WTC11 (cell line): Measurements from ENCODE around the gene ZNF629. TPM values are rescaled to one million over a fixed set of nuclear protein-coding genes. Genes with fewer than 3 reads are reported as not detected.

Experiments
- ATAC-seq: fragments of 200-7000 bp; cut with Tn5 transposase; 2 replicates; pipeline ENCODE4 v1.10.0; 2021; ENCODE audit warnings: mild to moderate bottlenecking, moderate library complexity
- CTCF ChIA-PET: fragments of 300-600 bp; sonication (Branson Sonifier 250); formaldehyde crosslinking; loops from one replicate; lab custom pipeline; 2021; ENCODE audit warnings: antibody characterized with exemption; lab: Charles Lee
- POLR2A ChIA-PET: fragments of 350-600 bp; sonication (Branson Sonifier 250); formaldehyde crosslinking; loops from one replicate; lab custom pipeline; 2021; ENCODE audit warnings: antibody characterized with exemption; lab: Charles Lee
- DNase-seq: peaks from one replicate; pipeline ENCODE4 v3.0.0; 2021; ENCODE audit warnings: low spot score
- H3K27ac Mint-ChIP-seq: 2 replicates; pipeline ENCODE4 v1.8.0; 2021; ENCODE audit warnings: mixed read lengths
- H3K27me3 Mint-ChIP-seq: 2 replicates; pipeline ENCODE4 v1.8.0; 2021; ENCODE audit warnings: low read depth, mild to moderate bottlenecking, moderate library complexity, mixed read lengths
- H3K36me3 Mint-ChIP-seq: 2 replicates; pipeline ENCODE4 v1.8.0; 2021; ENCODE audit warnings: mixed read lengths
- H3K4me1 Mint-ChIP-seq: 2 replicates; pipeline ENCODE4 v1.8.0; 2022; ENCODE audit warnings: mixed read lengths
- H3K4me3 Mint-ChIP-seq: 2 replicates; pipeline ENCODE4 v1.8.0; 2021; ENCODE audit warnings: mild to moderate bottlenecking, moderate library complexity, mixed read lengths
- H3K9me3 Mint-ChIP-seq: 2 replicates; pipeline ENCODE4 v1.8.0; 2021; ENCODE audit warnings: mixed read lengths
- JUN ChIP-seq: sonication (generic); formaldehyde crosslinking; IDR thresholded peaks from 2 replicates; pipeline ENCODE4 v1.8.0; 2023; ENCODE audit warnings: mild to moderate bottlenecking, missing genetic modification reagents
- ZNF317 ChIP-seq: sonication (generic); formaldehyde crosslinking; IDR thresholded peaks from 2 replicates; pipeline ENCODE4 v1.8.1; 2023; ENCODE audit warnings: low read depth, mild to moderate bottlenecking, moderate library complexity, missing genetic modification reagents, borderline replicate concordance
- total RNA-seq: library from RNA; stranded (reverse); gene quantifications from 3 replicates; pipeline ENCODE4 v1.2.3, GENCODE V29; 2021

The ZNF629 gene
- total RNA-seq, 1 experiment from 2014 or later = 20.0 TPM

- no peaks in the 10 kb centered on the region for H3K27me3 Mint-ChIP-seq
- H3K27ac Mint-ChIP-seq = no peak overlapping the region
- POLR2A ChIA-PET = no interaction called here
- CTCF ChIA-PET = no interaction called here
- no peaks in the 10 kb centered on the region for H3K9me3 Mint-ChIP-seq
- peaks cover 12% of the 10 kb centered on the region for H3K4me1 Mint-ChIP-seq
- ATAC-seq (0 out of 2 replicates have a peak, but pooled peaks have one; percentile 20), DNase-seq (peak; percentile 23)
- TF ChIP-seq ZNF317 (no peak), JUN (CRISPR knock-in tag) (no peak)
- peaks cover 58% of the 10 kb centered on the region for H3K36me3 Mint-ChIP-seq
- H3K4me3 Mint-ChIP-seq = no peak overlapping the region
These were observed 57.9 kb downstream of the ZNF629 start for GRCh38 chr16:30728899-30729672.

Other genes starting within 250 kb of the ZNF629 start
- 9.0 to 10.4 TPM (median 9.1 TPM) in 3 replicates for gene ZNF764, start 228.8 kb downstream of the ZNF629 start, total RNA-seq
- 4.2 to 6.0 TPM (median 4.9 TPM) in 3 replicates for gene ZNF688, start 215.5 kb downstream of the ZNF629 start, total RNA-seq
- gene ZNF785, start 201.5 kb downstream of the ZNF629 start, total RNA-seq = 15.4 to 16.5 TPM (median 16.0 TPM) in 3 replicates
- 13.2 to 16.3 TPM (median 15.9 TPM) in 3 replicates for gene ZNF689, start 176.8 kb downstream of the ZNF629 start, total RNA-seq
- gene PRR14, start 136.2 kb downstream of the ZNF629 start, total RNA-seq = 21.9 to 24.3 TPM (median 22.0 TPM) in 3 replicates
- 18.9 to 23.2 TPM (median 19.9 TPM) in 3 replicates for gene FBRS, start 128.8 kb downstream of the ZNF629 start, total RNA-seq
- gene SRCAP, start 88.0 kb downstream of the ZNF629 start, total RNA-seq = 54.9 to 58.5 TPM (median 55.8 TPM) in 3 replicates
- gene PHKG2, start 38.8 kb downstream of the ZNF629 start, total RNA-seq = 40.8 to 50.5 TPM (median 45.0 TPM) in 3 replicates
- gene CFAP119, start 25.1 kb downstream of the ZNF629 start, total RNA-seq = 4.6 to 6.6 TPM (median 6.2 TPM) in 3 replicates
- 63.7 to 77.1 TPM (median 66.9 TPM) in 3 replicates for gene RNF40, start 24.9 kb downstream of the ZNF629 start, total RNA-seq
- 18.3 to 20.3 TPM (median 18.7 TPM) in 3 replicates for gene BCL7C, start 106.9 kb upstream of the ZNF629 start, total RNA-seq
- gene CTF1, start 109.4 kb upstream of the ZNF629 start, total RNA-seq = 1.4 to 1.9 TPM (median 1.6 TPM) in 3 replicates
- gene FBXL19, start 136.4 kb upstream of the ZNF629 start, total RNA-seq = 79.0 to 84.9 TPM (median 84.3 TPM) in 3 replicates
- 10.8 to 13.5 TPM (median 13.2 TPM) in 3 replicates for gene ORAI3, start 161.9 kb upstream of the ZNF629 start, total RNA-seq
- gene SETD1A, start 170.5 kb upstream of the ZNF629 start, total RNA-seq = 29.3 to 31.1 TPM (median 29.4 TPM) in 3 replicates
- gene HSD3B7, start 198.0 kb upstream of the ZNF629 start, total RNA-seq = 4.1 to 4.5 TPM (median 4.5 TPM) in 3 replicates
- 15.9 to 20.5 TPM (median 19.9 TPM) in 3 replicates for gene STX1B, start 223.4 kb upstream of the ZNF629 start, total RNA-seq
- 31.3 to 38.4 TPM (median 32.5 TPM) in 3 replicates for gene STX4, start 246.4 kb upstream of the ZNF629 start, total RNA-seq